Ishikawa (cell line): ENCODE data around the gene COMMD6.

Experiments
- EGR1 ChIP-seq: IDR thresholded peaks from 2 replicates; pipeline ENCODE4 v1.6.1; 2012
- EP300 ChIP-seq: IDR thresholded peaks from 2 replicates; pipeline ENCODE4 v1.6.1; 2012; ENCODE audit warnings: borderline replicate concordance
- FOXM1 ChIP-seq: IDR thresholded peaks from 2 replicates; pipeline ENCODE4 v1.6.1; 2012; ENCODE audit warnings: low read depth, borderline replicate concordance
- NFIC ChIP-seq: IDR thresholded peaks from 2 replicates; pipeline ENCODE4 v1.6.1; 2012
- RAD21 ChIP-seq: IDR thresholded peaks from 2 replicates; pipeline ENCODE4 v1.6.1; 2012; ENCODE audit warnings: low read depth
- TEAD4 ChIP-seq: IDR thresholded peaks from 2 replicates; pipeline ENCODE4 v1.6.1; 2012
- USF1 ChIP-seq: IDR thresholded peaks from 2 replicates; pipeline ENCODE4 v1.6.1; 2012
- YY1 ChIP-seq: IDR thresholded peaks from 2 replicates; pipeline ENCODE4 v1.6.1; 2012; ENCODE audit warnings: low read depth

COMMD6 gene

GRCh38 chr13:75479102-75479740 is 58.4 kb downstream of the COMMD6 start:
- TF ChIP-seq NFIC = no peak
- TF ChIP-seq EP300 = no peak

GRCh38 chr13:75478659-75479058 is 59.0 kb downstream of the COMMD6 start:
- TF ChIP-seq EP300 (no peak), RAD21 (no peak), USF1 (no peak), FOXM1 (no peak), EGR1 (no peak), TEAD4 (no peak), YY1 (no peak)
